Mesendoderm (in vitro differentiated cells): Measurements from ENCODE around the gene OIT3.

Source experiments
- DNase-seq: peaks from one replicate; pipeline ENCODE4 v3.0.0; 2013
- H2AK5ac ChIP-seq: 2 replicates; pipeline ENCODE4 v1.6.1; 2013; ENCODE audit warnings: low read length, inconsistent platforms
- H2BK120ac ChIP-seq: 2 replicates; pipeline ENCODE4 v1.6.1; 2013; ENCODE audit warnings: low read depth, mild to moderate bottlenecking, low read length, moderate library complexity, mixed read lengths
- H2BK15ac ChIP-seq: replicated peaks from 2 replicates; pipeline ENCODE4 v1.6.1; 2013; ENCODE audit warnings: low read depth, mild to moderate bottlenecking, moderate library complexity
- H2BK5ac ChIP-seq: 2 replicates; pipeline ENCODE4 v1.6.1; 2013; ENCODE audit warnings: low read length, inconsistent platforms
- H3K18ac ChIP-seq: 2 replicates; pipeline ENCODE4 v1.6.1; 2013; ENCODE audit warnings: mild to moderate bottlenecking, low read length, mixed read lengths
- H3K23ac ChIP-seq: one replicate; pipeline ENCODE4 v1.6.1; 2013; ENCODE audit warnings: low read length
- H3K27ac ChIP-seq: 2 replicates; pipeline ENCODE4 v1.5.1; 2013; ENCODE audit warnings: low read depth, mild to moderate bottlenecking, inconsistent platforms, low read length, moderate library complexity
- H3K27me3 ChIP-seq: 2 replicates; pipeline ENCODE4 v1.6.1; 2013; ENCODE audit warnings: low read length, control low read depth, mild to moderate bottlenecking, inconsistent platforms; ENCODE audit not compliant: insufficient read depth, poor library complexity
- H3K36me3 ChIP-seq: 2 replicates; pipeline ENCODE4 v1.6.1; 2013; ENCODE audit warnings: low read length, inconsistent platforms; ENCODE audit not compliant: control insufficient read depth, insufficient read depth
- H3K4ac ChIP-seq: one replicate; pipeline ENCODE4 v1.6.1; 2013; ENCODE audit warnings: low read depth, mild to moderate bottlenecking, low read length, moderate library complexity
- H3K4me1 ChIP-seq: 2 replicates; pipeline ENCODE4 v1.6.1; 2013; ENCODE audit warnings: low read depth, low read length, inconsistent platforms; ENCODE audit not compliant: control insufficient read depth
- H3K4me2 ChIP-seq: 2 replicates; pipeline ENCODE4 v1.6.1; 2013; ENCODE audit warnings: low read length
- H3K4me3 ChIP-seq: 2 replicates; pipeline ENCODE4 v1.5.1; 2013; ENCODE audit warnings: mild to moderate bottlenecking, low read length
- H3K56ac ChIP-seq: one replicate; pipeline ENCODE4 v1.6.1; 2013; ENCODE audit warnings: low read length
- H3K79me1 ChIP-seq: 2 replicates; pipeline ENCODE4 v1.6.1; 2013; ENCODE audit warnings: low read length, inconsistent platforms
- H3K79me2 ChIP-seq: 2 replicates; pipeline ENCODE4 v1.6.1; 2013; ENCODE audit warnings: mild to moderate bottlenecking, low read length; ENCODE audit not compliant: control insufficient read depth, insufficient read depth
- H3K9ac ChIP-seq: 2 replicates; pipeline ENCODE4 v1.6.1; 2013; ENCODE audit warnings: low read length, inconsistent platforms
- H4K5ac ChIP-seq: one replicate; pipeline ENCODE4 v1.6.1; 2013; ENCODE audit warnings: low read length
- H4K8ac ChIP-seq: one replicate; pipeline ENCODE4 v1.6.1; 2013; ENCODE audit warnings: low read depth, mild to moderate bottlenecking, control low read depth, low read length, moderate library complexity
- WGBS: extraction: QIAGEN DNeasy Blood & Tissue Kit; methylation state at CpG from one replicate; pipeline ENCODE4 v1.1.7; 2013; ENCODE audit warnings: low lambda C conversion rate, missing lambda C conversion rate; ENCODE audit not compliant: insufficient coverage; ENCODE audit errors: extremely low coverage; 5-methylcytosine and 5-hydroxymethylcytosine counted together

OIT3 gene

GRCh38 chr10:72855129-72855528 lies 38.4 kb upstream of the OIT3 start:
- Histone ChIP-seq H3K79me2 (no peaks in the 10 kb centered on the region), H3K18ac (no peak overlapping the region), H4K8ac (no peak overlapping the region), H2AK5ac (no peak overlapping the region), H3K4ac (no peak overlapping the region), H3K4me2 (no peak overlapping the region), H2BK15ac (no peak overlapping the region), H3K23ac (no peak overlapping the region), H2BK5ac (no peak overlapping the region), H3K27me3 (no peaks in the 10 kb centered on the region), H3K27ac (no peak overlapping the region), H3K4me1 (no peaks in the 10 kb centered on the region), H3K56ac (no peak overlapping the region), H3K79me1 (no peaks in the 10 kb centered on the region), H3K9ac (no peak overlapping the region), H4K5ac (no peak overlapping the region), H3K4me3 (no peak overlapping the region), H3K36me3 (no peaks in the 10 kb centered on the region), H2BK120ac (no peak overlapping the region)
- DNase-seq: no peak

GRCh38 chr10:72855790-72856189 lies 37.7 kb upstream of the OIT3 start:
- no peaks in the 10 kb centered on the region for H3K79me1 ChIP-seq
- no peak overlapping the region for H2BK5ac ChIP-seq
- no peak overlapping the region for H3K56ac ChIP-seq
- H2BK120ac ChIP-seq: no peak overlapping the region
- no peak overlapping the region for H4K8ac ChIP-seq
- DNase-seq: no peak
- H3K4me1 ChIP-seq: no peaks in the 10 kb centered on the region
- H3K4me3 ChIP-seq: no peak overlapping the region
- no peak overlapping the region for H3K23ac ChIP-seq
- H3K4me2 ChIP-seq: no peak overlapping the region
- WGBS: no CpG with 5 or more reads among the region's 2 CpGs
- no peak overlapping the region for H3K4ac ChIP-seq
- H4K5ac ChIP-seq: no peak overlapping the region
- H2AK5ac ChIP-seq: no peak overlapping the region
- H3K18ac ChIP-seq: no peak overlapping the region
- H2BK15ac ChIP-seq: no peak overlapping the region
- H3K79me2 ChIP-seq: no peaks in the 10 kb centered on the region
- no peaks in the 10 kb centered on the region for H3K36me3 ChIP-seq
- no peaks in the 10 kb centered on the region for H3K27me3 ChIP-seq
- no peak overlapping the region for H3K27ac ChIP-seq
- H3K9ac ChIP-seq: no peak overlapping the region

GRCh38 chr10:72858067-72858466 lies 35.5 kb upstream of the OIT3 start:
- no peak for DNase-seq
- no peak overlapping the region for H3K4me2 ChIP-seq
- H2BK120ac ChIP-seq: no peak overlapping the region
- H3K4me1 ChIP-seq: no peaks in the 10 kb centered on the region
- no peak overlapping the region for H3K4me3 ChIP-seq
- H3K9ac ChIP-seq: no peak overlapping the region
- no peak overlapping the region for H3K56ac ChIP-seq
- no peak overlapping the region for H3K4ac ChIP-seq
- H3K27me3 ChIP-seq: no peaks in the 10 kb centered on the region
- no peaks in the 10 kb centered on the region for H3K36me3 ChIP-seq
- no peak overlapping the region for H3K27ac ChIP-seq
- no peak overlapping the region for H2BK15ac ChIP-seq
- H4K8ac ChIP-seq: no peak overlapping the region
- no peaks in the 10 kb centered on the region for H3K79me2 ChIP-seq
- WGBS: no CpG with 5 or more reads among the region's 6 CpGs
- H2BK5ac ChIP-seq: no peak overlapping the region
- no peak overlapping the region for H2AK5ac ChIP-seq
- no peaks in the 10 kb centered on the region for H3K79me1 ChIP-seq
- no peak overlapping the region for H3K23ac ChIP-seq
- no peak overlapping the region for H3K18ac ChIP-seq
- H4K5ac ChIP-seq: no peak overlapping the region

GRCh38 chr10:72862957-72863356 lies 30.6 kb upstream of the OIT3 start:
- H3K4me1 ChIP-seq: no peaks in the 10 kb centered on the region
- H3K79me2 ChIP-seq: no peaks in the 10 kb centered on the region
- H3K4me2 ChIP-seq: no peak overlapping the region
- no peak overlapping the region for H3K4ac ChIP-seq
- H2BK5ac ChIP-seq: no peak overlapping the region
- no peak overlapping the region for H2BK15ac ChIP-seq
- WGBS: no CpG with 5 or more reads among the region's 2 CpGs
- H2AK5ac ChIP-seq: no peak overlapping the region
- H3K4me3 ChIP-seq: no peak overlapping the region
- no peak overlapping the region for H3K56ac ChIP-seq
- H3K27me3 ChIP-seq: no peaks in the 10 kb centered on the region
- H2BK120ac ChIP-seq: no peak overlapping the region
- no peak for DNase-seq
- H3K18ac ChIP-seq: no peak overlapping the region
- no peaks in the 10 kb centered on the region for H3K79me1 ChIP-seq
- no peak overlapping the region for H3K27ac ChIP-seq
- H3K23ac ChIP-seq: no peak overlapping the region
- no peaks in the 10 kb centered on the region for H3K36me3 ChIP-seq
- H3K9ac ChIP-seq: no peak overlapping the region
- no peak overlapping the region for H4K8ac ChIP-seq
- no peak overlapping the region for H4K5ac ChIP-seq

- H3K4ac ChIP-seq: no peak overlapping the region
- H2BK15ac ChIP-seq: no peak overlapping the region
- peak; percentile 47 for DNase-seq
- H2BK120ac ChIP-seq: no peak overlapping the region
- no peak overlapping the region for H4K5ac ChIP-seq
- H3K79me1 ChIP-seq: no peaks in the 10 kb centered on the region
- H3K9ac ChIP-seq: no peak overlapping the region
- H3K23ac ChIP-seq: no peak overlapping the region
- H4K8ac ChIP-seq: no peak overlapping the region
- H2AK5ac ChIP-seq: no peak overlapping the region
- H3K27me3 ChIP-seq: no peaks in the 10 kb centered on the region
- no peaks in the 10 kb centered on the region for H3K4me1 ChIP-seq
- H3K4me3 ChIP-seq: no peak overlapping the region
- peaks cover 1% of the 10 kb centered on the region for H3K36me3 ChIP-seq
- no CpG with 5 or more reads among the region's 3 CpGs for WGBS
- H3K79me2 ChIP-seq: no peaks in the 10 kb centered on the region
- H3K27ac ChIP-seq: no peak overlapping the region
- H3K56ac ChIP-seq: no peak overlapping the region
- H2BK5ac ChIP-seq: no peak overlapping the region
- H3K4me2 ChIP-seq: no peak overlapping the region
- H3K18ac ChIP-seq: no peak overlapping the region
Measured at GRCh38 chr10:72875250-72876055, 18.1 kb upstream of the OIT3 start.

- no CpG with 5 or more reads among the region's 2 CpGs for whole genome bisulfite sequencing
- no peak overlapping the region for H3K4me2 ChIP-seq
- no peak overlapping the region for H2BK15ac ChIP-seq
- no peak overlapping the region for H2BK5ac ChIP-seq
- no peak overlapping the region for H4K5ac ChIP-seq
- H3K4ac ChIP-seq: no peak overlapping the region
- H3K36me3 ChIP-seq: no peaks in the 10 kb centered on the region
- H3K79me2 ChIP-seq: no peaks in the 10 kb centered on the region
- H2AK5ac ChIP-seq: no peak overlapping the region
- no peaks in the 10 kb centered on the region for H3K4me1 ChIP-seq
- no peak overlapping the region for H4K8ac ChIP-seq
- H3K18ac ChIP-seq: no peak overlapping the region
- H3K4me3 ChIP-seq: no peak overlapping the region
- no peak overlapping the region for H3K23ac ChIP-seq
- no peaks in the 10 kb centered on the region for H3K79me1 ChIP-seq
- no peaks in the 10 kb centered on the region for H3K27me3 ChIP-seq
- no peak overlapping the region for H3K9ac ChIP-seq
- H3K27ac ChIP-seq: no peak overlapping the region
- no peak overlapping the region for H3K56ac ChIP-seq
- H2BK120ac ChIP-seq: no peak overlapping the region
- DNase-seq: no peak
Measured at GRCh38 chr10:72879245-72879644, 14.3 kb upstream of the OIT3 start.
